Caco-2 (cell line): ENCODE results near the gene TNFRSF13B. TPM values are rescaled to one million over a fixed set of nuclear protein-coding genes. Genes with fewer than 3 reads are reported as not detected.
A peak's percentile ranks its signal among the peaks of the same experiment; 100 is the strongest.
"Not testable (repeated sequence)": the region's sequence is repeated elsewhere in the genome, so short reads cannot be mapped to it uniquely, and the experiment has no call there.

Source experiments
- BruUV-seq: library from RNA; stranded (reverse); fragments of 400-500 nt; replicated peaks from 2 replicates; lab custom pipeline; 2021; lab: Mats Ljungman, UMichigan
- CTCF ChIA-PET: fragments of 300-600 bp; sonication (Branson Sonifier 250); formaldehyde crosslinking; loops from one replicate; lab custom pipeline; 2022; ENCODE audit warnings: antibody characterized with exemption; lab: Charles Lee
- POLR2A ChIA-PET: fragments of 300-600 bp; sonication (Branson Sonifier 250); formaldehyde crosslinking; loops from one replicate; lab custom pipeline; 2022; ENCODE audit warnings: antibody characterized with exemption; lab: Charles Lee
- DNase-seq, 2 experiments: peaks; one replicate each; pipeline versions ENCODE4 v3.0.0 to v3.0.0-alpha.2; 2020 to 2022
- H3K27me3 ChIP-seq: replicated peaks from 2 replicates; pipeline ENCODE4 v1.6.0; 2011; ENCODE audit warnings: low read length; ENCODE audit not compliant: control insufficient read depth, insufficient read depth
- H3K36me3 ChIP-seq: 2 replicates; pipeline ENCODE4 v1.5.1; 2011; ENCODE audit warnings: low read length; ENCODE audit not compliant: control insufficient read depth, insufficient read depth
- H3K4me1 ChIP-seq: fragments of 250-450 bp; sonication (Bioruptor Pico); 2 replicates; pipeline ENCODE4 v1.5.1; 2020; ENCODE audit warnings: mild to moderate bottlenecking
- H3K4me3 ChIP-seq: 2 replicates; pipeline ENCODE4 v1.5.1; 2011; ENCODE audit warnings: low read depth, mild to moderate bottlenecking, control low read depth, low read length
- H3K9me3 ChIP-seq: fragments of 250-450 bp; sonication (Bioruptor Pico); 2 replicates; pipeline ENCODE4 v1.5.1; 2020; ENCODE audit warnings: mild to moderate bottlenecking, moderate library complexity
- H3K27ac Mint-ChIP-seq: one replicate; pipeline ENCODE4 v1.8.0; 2022; ENCODE audit warnings: mixed read lengths; ENCODE audit not compliant: unreplicated experiment
- H3K27me3 Mint-ChIP-seq: one replicate; pipeline ENCODE4 v1.8.0; 2022; ENCODE audit warnings: mixed read lengths; ENCODE audit not compliant: insufficient read depth, unreplicated experiment
- H3K36me3 Mint-ChIP-seq: one replicate; pipeline ENCODE4 v1.8.0; 2022; ENCODE audit warnings: mild to moderate bottlenecking, mixed read lengths; ENCODE audit not compliant: insufficient read depth, unreplicated experiment
- H3K4me1 Mint-ChIP-seq: one replicate; pipeline ENCODE4 v1.8.0; 2022; ENCODE audit warnings: low read depth, mixed read lengths; ENCODE audit not compliant: unreplicated experiment
- H3K4me3 Mint-ChIP-seq: one replicate; pipeline ENCODE4 v1.8.0; 2022; ENCODE audit warnings: mild to moderate bottlenecking, moderate library complexity, mixed read lengths; ENCODE audit not compliant: unreplicated experiment
- H3K9me3 Mint-ChIP-seq: one replicate; pipeline ENCODE4 v1.8.0; 2022; ENCODE audit warnings: mixed read lengths; ENCODE audit not compliant: unreplicated experiment
- CTCF ChIP-seq, 2 experiments: fragments of 200-600 bp in 1 of 2; IDR thresholded peaks; 1 replicate in 1 of 2; 2 replicates in 1 of 2; pipeline versions ENCODE4 v1.5.1 to v1.8.0; 2011 to 2022; ENCODE audit warnings: antibody characterized with exemption in 1 of 2, control low read depth in 1 of 2, inconsistent platforms in 1 of 2, low read depth in 1 of 2, low read length in 1 of 2, mild to moderate bottlenecking in 1 of 2, moderate library complexity in 1 of 2; ENCODE audit not compliant: insufficient read depth in 1 of 2, severe bottlenecking in 1 of 2, unreplicated experiment in 1 of 2
- intact Hi-C: fragments of 100-400 bp; cut with micrococcal nuclease; formaldehyde crosslinking; loops from one replicate; pipeline ENCODE4 v1.10.0; 2022; ENCODE audit not compliant: unreplicated experiment
- total RNA-seq: library from RNA; stranded (reverse); gene quantifications from 2 replicates; pipeline ENCODE4 v1.2.3, GENCODE V29; 2022

TNFRSF13B gene
- total RNA-seq, 1 experiment from 2014 or later, result not detected

GRCh38 chr17:16922386-16923096, 49.4 kb downstream of the TNFRSF13B start:
- Mint-ChIP-seq H3K27ac (no peak overlapping the region), H3K9me3 (no peaks in the 10 kb centered on the region), H3K36me3 (peaks cover 5% of the 10 kb centered on the region), H3K4me3 (no peak overlapping the region), H3K27me3 (no peaks in the 10 kb centered on the region), H3K4me1 (peaks cover 9% of the 10 kb centered on the region)
- Histone ChIP-seq H3K9me3 (no peaks in the 10 kb centered on the region), H3K27me3 (no peaks in the 10 kb centered on the region), H3K36me3 (no peaks in the 10 kb centered on the region), H3K4me1 (no peaks in the 10 kb centered on the region), H3K4me3 (no peak overlapping the region)
- POLR2A ChIA-PET, result no interaction called here
- TF ChIP-seq CTCF (IDR thresholded peaks at IDR 0.05; ENCODE audit: insufficient read depth in 1 of 2, low read depth in 1 of 2, low read length in 1 of 2, severe bottlenecking in 1 of 2, unreplicated experiment in 1 of 2), result peak in 1 of 2 experiments; percentile 22
- no TSS peak for BruUV-seq
- DNase-seq, result no peak
- intact Hi-C loops, result no loop called here
- CTCF ChIA-PET, result no interaction called here

- H3K9me3 ChIP-seq, CTCF ChIA-PET, DNase-seq, H3K4me1 ChIP-seq, intact Hi-C loops, H3K27ac Mint-ChIP-seq, H3K27me3 ChIP-seq, H3K4me3 ChIP-seq, H3K36me3 Mint-ChIP-seq, H3K4me1 Mint-ChIP-seq, H3K4me3 Mint-ChIP-seq, H3K9me3 Mint-ChIP-seq, POLR2A ChIA-PET, H3K27me3 Mint-ChIP-seq, BruUV-seq, H3K36me3 ChIP-seq: not testable (repeated sequence)
These were observed 50.5 kb downstream of the TNFRSF13B start for GRCh38 chr17:16921451-16921850.

- Histone ChIP-seq H3K4me1 (no peaks in the 10 kb centered on the region), H3K36me3 (no peaks in the 10 kb centered on the region), H3K9me3 (no peaks in the 10 kb centered on the region), H3K27me3 (no peaks in the 10 kb centered on the region), H3K4me3 (no peak overlapping the region)
- ChIA-PET CTCF (no interaction called here), POLR2A (no interaction called here)
- peaks cover 5% of the 10 kb centered on the region for H3K36me3 Mint-ChIP-seq
- intact Hi-C loops, result no loop called here
- H3K9me3 Mint-ChIP-seq, result no peaks in the 10 kb centered on the region
- peaks cover 9% of the 10 kb centered on the region for H3K4me1 Mint-ChIP-seq
- H3K4me3 Mint-ChIP-seq, result no peak overlapping the region
- no peak for TF ChIP-seq CTCF (IDR thresholded peaks at IDR 0.05; ENCODE audit: insufficient read depth in 1 of 2, low read depth in 1 of 2, low read length in 1 of 2, severe bottlenecking in 1 of 2, unreplicated experiment in 1 of 2)
- no peak overlapping the region for H3K27ac Mint-ChIP-seq
- no peak for DNase-seq
- no TSS peak for BruUV-seq
- no peaks in the 10 kb centered on the region for H3K27me3 Mint-ChIP-seq
These were observed 51.3 kb downstream of the TNFRSF13B start for GRCh38 chr17:16920628-16921020.
